Activated CD8-positive, alpha-beta memory T cell treated with anti-CD3 and anti-CD28 coated beads, Interleukin-2, amount 10 ng/mL, durations not matched to agents 7 days and 5 days (primary cell): ENCODE measurements around the gene PRDM5. TPM values are rescaled to one million over a fixed set of nuclear protein-coding genes. Genes with fewer than 3 reads are reported as not detected.

ENCODE experiments used
- ATAC-seq: fragments of 150-1000 bp; cut with Tn5 transposase; one replicate; pipeline ENCODE4 v1.10.0; 2021; ENCODE audit warnings: moderate library complexity
- CTCF ChIA-PET: fragments of 350-600 bp; sonication (Branson Sonifier 250); formaldehyde crosslinking; loops from one replicate; lab custom pipeline; 2021; ENCODE audit warnings: antibody characterized with exemption; lab: Charles Lee
- DNase-seq: peaks from one replicate; pipeline ENCODE4 v3.0.0-alpha.2; 2020
- H3K27ac Mint-ChIP-seq: one replicate; pipeline ENCODE4 v1.8.0; 2021; ENCODE audit warnings: mild to moderate bottlenecking, mixed read lengths
- H3K27me3 Mint-ChIP-seq: one replicate; pipeline ENCODE4 v1.8.0; 2021; ENCODE audit warnings: mixed read lengths
- H3K36me3 Mint-ChIP-seq: one replicate; pipeline ENCODE4 v1.8.0; 2021; ENCODE audit warnings: mild to moderate bottlenecking, mixed read lengths
- H3K4me1 Mint-ChIP-seq: one replicate; pipeline ENCODE4 v1.8.0; 2021; ENCODE audit warnings: mixed read lengths
- H3K4me3 Mint-ChIP-seq: one replicate; pipeline ENCODE4 v1.8.0; 2021; ENCODE audit warnings: mild to moderate bottlenecking, moderate library complexity, mixed read lengths
- H3K9me3 Mint-ChIP-seq: one replicate; pipeline ENCODE4 v1.8.0; 2022; ENCODE audit warnings: low read depth, mixed read lengths
- total RNA-seq, 2 experiments: library from RNA; stranded (reverse); gene quantifications; one replicate each; pipeline ENCODE4 v1.2.3, GENCODE V29; 2021

The PRDM5 gene
- total RNA-seq, 2 experiments from 2014 or later = 1.2 TPM; not detected in 1

- Mint-ChIP-seq H3K27ac (no peak overlapping the region), H3K36me3 (no peaks in the 10 kb centered on the region), H3K27me3 (peaks cover 19% of the 10 kb centered on the region), H3K9me3 (peaks cover 3% of the 10 kb centered on the region), H3K4me1 (no peaks in the 10 kb centered on the region), H3K4me3 (no peak overlapping the region)
- CTCF ChIA-PET = no interaction called here
- no peak for DNase-seq
- ATAC-seq = no peak
These were observed 27.0 kb downstream of the PRDM5 start for GRCh38 chr4:120895554-120895953.

- Mint-ChIP-seq H3K4me1 (no peaks in the 10 kb centered on the region), H3K4me3 (no peak overlapping the region), H3K9me3 (peaks cover 6% of the 10 kb centered on the region), H3K27me3 (peaks cover 16% of the 10 kb centered on the region), H3K36me3 (no peaks in the 10 kb centered on the region), H3K27ac (no peak overlapping the region)
- CTCF ChIA-PET = no interaction called here
- ATAC-seq (no peak), DNase-seq (no peak)
These were observed 29.2 kb downstream of the PRDM5 start for GRCh38 chr4:120893314-120893713.

DNA sequence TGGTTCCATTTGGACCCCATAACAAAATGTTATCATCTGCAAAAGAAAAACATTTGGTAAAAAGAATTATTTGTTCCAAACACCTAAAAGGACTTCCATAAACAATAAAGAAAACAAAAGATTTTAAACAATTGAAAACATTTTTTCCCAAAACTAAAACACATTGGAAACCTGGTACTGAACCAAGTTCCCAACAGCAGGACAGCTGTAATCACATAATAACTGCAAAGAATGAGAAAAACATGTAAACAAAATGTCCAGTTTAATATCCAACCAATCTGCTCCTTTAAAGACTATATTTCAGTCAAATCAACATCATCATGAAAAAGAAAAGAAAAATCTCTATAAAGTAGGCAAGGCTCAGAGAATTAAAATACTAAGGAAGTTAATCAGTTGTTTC is 36.3 kb downstream of the PRDM5 start:
- Mint-ChIP-seq H3K36me3 (no peaks in the 10 kb centered on the region), H3K4me1 (no peaks in the 10 kb centered on the region), H3K27ac (no peak overlapping the region), H3K27me3 (peaks cover 2% of the 10 kb centered on the region), H3K4me3 (no peak overlapping the region), H3K9me3 (peaks cover 2% of the 10 kb centered on the region)
- CTCF ChIA-PET = no interaction called here
- no peak for ATAC-seq
- no peak for DNase-seq

DNA sequence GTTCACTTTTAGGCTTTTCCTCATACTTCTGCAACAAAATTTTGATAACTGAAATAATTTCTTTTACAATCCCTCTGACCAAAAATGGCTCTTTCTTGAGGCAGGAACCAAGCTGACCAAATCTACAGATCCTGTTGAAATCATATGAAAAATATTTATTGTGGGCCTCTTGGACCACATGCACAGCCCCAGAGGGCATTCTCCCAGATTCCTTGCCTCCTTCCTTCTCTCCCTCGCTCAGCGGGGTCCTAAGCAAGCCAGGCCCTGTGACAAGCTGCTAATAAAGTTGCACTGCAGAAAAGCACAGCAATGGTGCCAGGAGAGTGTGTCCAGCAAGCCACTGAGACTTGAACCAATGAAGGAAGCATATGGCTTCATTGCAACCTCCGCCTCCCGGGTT is 40.7 kb downstream of the PRDM5 start:
- Mint-ChIP-seq H3K9me3 (no peaks in the 10 kb centered on the region), H3K27ac (no peak overlapping the region), H3K27me3 (peaks cover 2% of the 10 kb centered on the region), H3K36me3 (no peaks in the 10 kb centered on the region), H3K4me1 (no peaks in the 10 kb centered on the region), H3K4me3 (no peak overlapping the region)
- ATAC-seq (no peak), DNase-seq (no peak)
- CTCF ChIA-PET = no interaction called here

DNA sequence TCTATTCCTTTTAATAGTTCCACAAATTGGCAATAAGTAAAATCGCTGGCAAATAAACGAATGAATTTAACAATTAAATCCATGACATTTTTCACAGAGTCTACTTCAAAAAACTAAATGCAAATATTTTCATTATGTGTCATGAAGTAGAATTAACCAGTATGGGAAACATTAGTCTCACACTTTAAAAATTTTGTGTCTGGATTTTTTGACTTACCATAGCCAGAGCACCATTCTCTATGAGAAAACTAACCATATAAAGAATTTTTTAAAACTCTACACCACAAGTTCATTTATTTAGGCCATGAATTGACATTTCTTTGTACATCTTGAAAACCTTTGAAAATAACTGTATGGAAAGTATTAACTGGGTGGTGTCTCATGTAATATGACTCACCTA is 41.2 kb downstream of the PRDM5 start:
- no peak overlapping the region for H3K27ac Mint-ChIP-seq
- CTCF ChIA-PET = no interaction called here
- H3K4me1 Mint-ChIP-seq = no peaks in the 10 kb centered on the region
- H3K9me3 Mint-ChIP-seq = no peaks in the 10 kb centered on the region
- H3K36me3 Mint-ChIP-seq = no peaks in the 10 kb centered on the region
- no peak for ATAC-seq
- no peak overlapping the region for H3K4me3 Mint-ChIP-seq
- peaks cover 2% of the 10 kb centered on the region for H3K27me3 Mint-ChIP-seq
- DNase-seq = no peak

DNA sequence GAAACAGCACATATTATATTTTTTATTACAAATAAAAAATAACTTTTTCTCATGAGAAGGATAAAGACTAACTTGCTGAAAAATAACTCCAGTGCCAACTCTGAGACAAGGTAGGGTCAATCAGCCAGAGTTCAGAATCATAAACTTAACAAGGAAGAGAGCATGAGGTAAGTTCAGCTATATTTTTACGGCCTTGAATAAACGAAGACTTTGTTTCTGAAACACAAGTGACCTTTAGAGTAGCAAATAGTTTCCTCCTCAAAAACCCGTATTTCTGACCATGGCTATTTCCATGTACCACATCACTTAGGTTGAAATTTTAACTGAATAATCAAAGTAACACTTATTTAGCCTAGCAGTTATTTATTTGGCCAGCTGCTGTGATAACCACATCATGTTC is 45.5 kb downstream of the PRDM5 start:
- Mint-ChIP-seq H3K4me3 (no peak overlapping the region), H3K9me3 (no peaks in the 10 kb centered on the region), H3K27ac (no peak overlapping the region), H3K27me3 (peaks cover 2% of the 10 kb centered on the region), H3K4me1 (no peaks in the 10 kb centered on the region), H3K36me3 (no peaks in the 10 kb centered on the region)
- no peak for DNase-seq
- CTCF ChIA-PET = no interaction called here
- no peak for ATAC-seq

GRCh38 chr4:120874792-120875774 is 47.4 kb downstream of the PRDM5 start:
- H3K4me3 Mint-ChIP-seq = no peak overlapping the region
- no peak overlapping the region for H3K27ac Mint-ChIP-seq
- no peaks in the 10 kb centered on the region for H3K36me3 Mint-ChIP-seq
- CTCF ChIA-PET = no interaction called here
- no peaks in the 10 kb centered on the region for H3K4me1 Mint-ChIP-seq
- no peaks in the 10 kb centered on the region for H3K9me3 Mint-ChIP-seq
- H3K27me3 Mint-ChIP-seq = peaks cover 2% of the 10 kb centered on the region
- ATAC-seq = no peak
- no peak for DNase-seq

- Mint-ChIP-seq H3K36me3 (no peaks in the 10 kb centered on the region), H3K4me1 (no peaks in the 10 kb centered on the region), H3K27ac (no peak overlapping the region), H3K4me3 (no peak overlapping the region), H3K9me3 (no peaks in the 10 kb centered on the region), H3K27me3 (peaks cover 2% of the 10 kb centered on the region)
- ATAC-seq (no peak), DNase-seq (no peak)
- CTCF ChIA-PET = no interaction called here
These were observed 49.0 kb downstream of the PRDM5 start for GRCh38 chr4:120873554-120873953.

GRCh38 chr4:120871173-120871572 is 51.4 kb downstream of the PRDM5 start:
- Mint-ChIP-seq H3K36me3 (no peaks in the 10 kb centered on the region), H3K4me1 (no peaks in the 10 kb centered on the region), H3K27ac (no peak overlapping the region), H3K9me3 (no peaks in the 10 kb centered on the region), H3K4me3 (no peak overlapping the region), H3K27me3 (peaks cover 2% of the 10 kb centered on the region)
- CTCF ChIA-PET = no interaction called here
- DNase-seq (no peak), ATAC-seq (no peak)

DNA sequence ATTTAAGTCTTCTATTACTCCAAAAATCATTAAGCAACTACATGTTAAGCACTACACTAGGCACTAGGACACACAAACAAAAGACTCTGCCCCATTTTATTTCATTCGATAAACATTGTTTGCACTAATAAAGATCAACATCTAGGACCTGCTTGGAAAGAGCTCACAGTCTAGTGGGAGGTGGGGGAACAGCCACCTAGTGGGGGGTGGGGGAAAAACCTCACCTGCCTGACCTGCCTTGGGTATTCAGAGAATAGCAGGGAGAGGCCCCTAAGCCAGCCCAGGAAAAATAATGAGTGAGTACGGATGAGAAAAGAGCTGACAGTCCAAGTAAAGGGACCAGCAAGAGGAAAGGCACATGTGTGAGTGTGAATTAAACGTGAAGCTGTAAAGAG is 52.2 kb downstream of the PRDM5 start:
- H3K4me3 Mint-ChIP-seq = no peak overlapping the region
- ATAC-seq = peak; percentile 36
- H3K9me3 Mint-ChIP-seq = no peaks in the 10 kb centered on the region
- no peak for DNase-seq
- H3K4me1 Mint-ChIP-seq = no peaks in the 10 kb centered on the region
- CTCF ChIA-PET = no interaction called here
- no peaks in the 10 kb centered on the region for H3K36me3 Mint-ChIP-seq
- no peaks in the 10 kb centered on the region for H3K27me3 Mint-ChIP-seq
- H3K27ac Mint-ChIP-seq = no peak overlapping the region

GRCh38 chr4:120869613-120870278 is 52.8 kb downstream of the PRDM5 start:
- no peaks in the 10 kb centered on the region for H3K27me3 Mint-ChIP-seq
- no peak overlapping the region for H3K4me3 Mint-ChIP-seq
- CTCF ChIA-PET = no interaction called here
- H3K27ac Mint-ChIP-seq = no peak overlapping the region
- no peaks in the 10 kb centered on the region for H3K36me3 Mint-ChIP-seq
- no peaks in the 10 kb centered on the region for H3K9me3 Mint-ChIP-seq
- DNase-seq (no peak), ATAC-seq (no peak)
- no peaks in the 10 kb centered on the region for H3K4me1 Mint-ChIP-seq

- peaks cover 3% of the 10 kb centered on the region for H3K27me3 Mint-ChIP-seq
- no peak for DNase-seq
- ATAC-seq = no peak
- no peak overlapping the region for H3K27ac Mint-ChIP-seq
- H3K36me3 Mint-ChIP-seq = no peaks in the 10 kb centered on the region
- no peak overlapping the region for H3K4me3 Mint-ChIP-seq
- H3K4me1 Mint-ChIP-seq = no peaks in the 10 kb centered on the region
- CTCF ChIA-PET = no interaction called here
- no peaks in the 10 kb centered on the region for H3K9me3 Mint-ChIP-seq
These were observed 55.0 kb downstream of the PRDM5 start for GRCh38 chr4:120867506-120867905.

DNA sequence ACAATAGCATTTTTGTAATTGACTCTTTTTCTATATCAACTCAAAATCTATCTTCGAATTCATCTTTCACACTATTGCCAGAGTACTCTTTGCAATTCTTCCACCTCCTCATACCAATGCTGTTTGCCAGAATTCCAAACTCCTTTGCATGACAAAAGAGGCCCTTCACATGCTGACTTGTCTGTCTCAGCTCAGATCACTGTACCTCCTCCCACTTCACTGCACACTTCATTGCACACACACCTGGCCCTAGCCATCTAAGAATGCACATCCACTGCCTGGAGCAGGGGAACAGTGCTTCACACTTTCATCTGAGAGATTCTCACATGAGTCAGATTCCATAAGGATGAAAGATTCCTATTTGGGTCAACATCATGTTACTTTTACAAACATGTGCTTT is 56.5 kb downstream of the PRDM5 start:
- H3K9me3 Mint-ChIP-seq = no peaks in the 10 kb centered on the region
- CTCF ChIA-PET = no interaction called here
- H3K36me3 Mint-ChIP-seq = no peaks in the 10 kb centered on the region

DNA sequence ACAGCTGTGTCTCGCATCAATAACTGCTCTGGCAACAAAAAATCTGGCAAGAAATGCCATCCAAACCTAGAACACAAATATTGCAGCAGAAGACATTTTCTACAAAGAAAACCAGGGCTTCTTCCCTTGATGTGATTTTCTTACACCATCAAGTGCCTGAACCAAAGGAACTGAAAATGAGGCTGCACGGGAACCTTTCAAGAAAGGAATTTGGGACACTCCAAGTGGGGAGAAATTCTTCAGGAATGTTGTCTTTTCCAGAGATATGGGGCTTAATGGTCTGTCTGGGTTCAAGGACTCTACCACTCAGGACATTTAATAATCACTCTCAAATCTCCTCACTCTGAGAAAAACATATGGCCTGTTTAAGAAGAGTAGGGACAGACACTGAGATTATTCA is 57.6 kb downstream of the PRDM5 start:
- H3K36me3 Mint-ChIP-seq = no peaks in the 10 kb centered on the region
- H3K4me3 Mint-ChIP-seq = no peak overlapping the region
- no peak overlapping the region for H3K27ac Mint-ChIP-seq
- ATAC-seq = no peak
- CTCF ChIA-PET = no interaction called here
- no peaks in the 10 kb centered on the region for H3K4me1 Mint-ChIP-seq
- DNase-seq = no peak
- H3K27me3 Mint-ChIP-seq = peaks cover 5% of the 10 kb centered on the region
- H3K9me3 Mint-ChIP-seq = no peaks in the 10 kb centered on the region

More for the DNA sequence above, 56.5 kb downstream of the PRDM5 start:
- ATAC-seq (no peak), DNase-seq (no peak)
- H3K27me3 Mint-ChIP-seq = peaks cover 5% of the 10 kb centered on the region
- no peak overlapping the region for H3K27ac Mint-ChIP-seq
- H3K4me1 Mint-ChIP-seq = no peaks in the 10 kb centered on the region
- no peak overlapping the region for H3K4me3 Mint-ChIP-seq
